Panc1 (cell line): ENCODE results near the gene FCN1.

Experiments
- CTCF ChIP-seq: fragments of 450-650 bp; IDR thresholded peaks from 2 replicates; pipeline ENCODE4 v1.5.1; 2017; ENCODE audit warnings: mild to moderate bottlenecking
- SIN3A ChIP-seq: IDR thresholded peaks from 2 replicates; pipeline ENCODE4 v1.6.1; 2012; ENCODE audit warnings: low read depth, mild to moderate bottlenecking, low read length, moderate library complexity, borderline replicate concordance; ENCODE audit not compliant: insufficient read depth

DNA sequence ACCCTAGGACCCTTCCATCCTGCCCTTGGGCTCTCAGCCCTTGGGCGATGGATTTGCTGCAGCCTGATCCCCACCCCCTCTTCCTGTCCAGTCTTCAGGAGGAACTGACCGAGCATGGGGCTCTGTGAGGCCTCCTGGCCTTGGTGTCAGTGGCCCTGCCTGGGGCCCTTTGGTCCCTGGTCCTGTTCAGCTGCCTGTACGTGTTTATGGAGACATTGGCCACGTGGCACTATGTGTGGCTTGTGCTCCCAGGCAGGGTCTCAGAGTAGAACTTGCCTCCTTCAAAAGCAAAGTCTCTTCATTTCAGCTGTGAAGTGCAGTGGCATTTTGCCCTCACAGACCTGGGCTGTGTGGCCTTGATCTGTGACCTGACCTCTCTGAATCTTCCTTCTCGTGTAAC is 26.0 kb downstream of the FCN1 start:
- TF ChIP-seq SIN3A, result no peak
- TF ChIP-seq CTCF, result no peak
